ENCODE measurements around the gene SLC44A4.
"Not testable (repeated sequence)": the region's sequence is repeated elsewhere in the genome, so short reads cannot be mapped to it uniquely, and the experiment has no call there.

The SLC44A4 gene

GRCh38 chr6:31878222-31878621, 575 bp downstream of the SLC44A4 start:
- DNase-seq = no peak

DNA sequence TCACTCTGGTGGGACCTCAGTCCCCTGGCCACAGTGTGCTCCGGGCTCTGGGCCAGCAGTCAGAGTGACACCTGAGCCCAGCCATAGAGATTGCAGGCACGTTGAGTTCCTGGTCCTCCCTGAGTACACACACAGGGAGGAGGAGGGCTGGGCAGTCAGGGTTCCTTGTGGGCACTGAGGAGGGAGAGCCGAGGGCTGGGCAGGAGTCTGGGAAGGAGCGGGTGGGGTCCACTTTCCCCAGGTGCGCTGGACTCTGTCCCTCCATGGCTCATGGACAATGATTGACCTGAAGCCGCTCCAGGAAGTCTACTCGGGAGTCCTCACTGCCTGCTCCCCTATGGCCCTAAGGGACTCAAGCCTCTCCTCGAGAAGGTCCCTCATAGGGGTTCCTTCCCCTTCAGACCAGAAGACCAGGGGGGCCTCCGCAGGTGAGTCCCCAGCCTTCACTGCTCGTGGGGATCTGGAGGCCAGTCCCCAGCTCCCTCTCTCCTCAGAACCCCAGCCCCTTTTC, 1.1 kb downstream of the SLC44A4 start:
- no peak for DNase-seq

- no peak for DNase-seq
Observed at GRCh38 chr6:31877125-31877650, 1.6 kb downstream of the SLC44A4 start.

GRCh38 chr6:31876357-31876756, 2.4 kb downstream of the SLC44A4 start:
- no peak for DNase-seq

- no peak for DNase-seq
Observed at GRCh38 chr6:31875877-31876276, 2.9 kb downstream of the SLC44A4 start.

DNA sequence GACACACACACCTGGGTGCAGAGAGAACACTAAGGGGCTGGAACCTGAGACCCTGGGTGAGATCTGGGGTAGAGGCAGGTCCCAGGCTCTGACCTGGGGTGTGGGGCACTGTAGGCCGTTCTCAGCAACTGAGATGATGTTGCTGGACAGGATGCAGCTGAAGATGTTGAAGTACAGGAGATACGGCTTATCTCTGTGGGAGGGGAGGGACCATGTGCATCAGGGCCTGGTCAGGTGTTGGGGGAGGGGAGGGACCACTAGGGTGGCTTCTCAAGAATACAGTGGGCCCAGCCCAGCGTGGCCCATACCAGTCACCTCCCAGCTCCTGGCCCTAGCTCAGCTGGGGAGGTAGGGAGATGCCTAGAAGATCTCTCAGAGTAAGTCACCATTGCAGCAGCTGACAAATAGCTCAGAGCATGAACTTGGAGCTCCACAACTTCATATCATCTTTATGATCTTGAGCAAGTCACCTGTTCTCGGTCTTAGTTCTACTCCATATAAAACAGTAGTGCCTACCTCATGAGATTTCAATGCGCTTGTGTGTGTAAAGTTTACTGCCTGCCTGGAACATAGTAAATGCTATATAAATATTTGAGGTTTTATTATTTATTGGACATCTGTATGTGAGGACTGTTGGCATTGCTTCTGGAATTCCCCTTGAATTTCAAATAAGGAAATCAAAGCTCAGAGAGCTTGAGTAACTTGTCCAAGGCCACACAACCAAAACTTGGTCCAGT, 3.8 kb downstream of the SLC44A4 start:
- no peak for DNase-seq

DNA sequence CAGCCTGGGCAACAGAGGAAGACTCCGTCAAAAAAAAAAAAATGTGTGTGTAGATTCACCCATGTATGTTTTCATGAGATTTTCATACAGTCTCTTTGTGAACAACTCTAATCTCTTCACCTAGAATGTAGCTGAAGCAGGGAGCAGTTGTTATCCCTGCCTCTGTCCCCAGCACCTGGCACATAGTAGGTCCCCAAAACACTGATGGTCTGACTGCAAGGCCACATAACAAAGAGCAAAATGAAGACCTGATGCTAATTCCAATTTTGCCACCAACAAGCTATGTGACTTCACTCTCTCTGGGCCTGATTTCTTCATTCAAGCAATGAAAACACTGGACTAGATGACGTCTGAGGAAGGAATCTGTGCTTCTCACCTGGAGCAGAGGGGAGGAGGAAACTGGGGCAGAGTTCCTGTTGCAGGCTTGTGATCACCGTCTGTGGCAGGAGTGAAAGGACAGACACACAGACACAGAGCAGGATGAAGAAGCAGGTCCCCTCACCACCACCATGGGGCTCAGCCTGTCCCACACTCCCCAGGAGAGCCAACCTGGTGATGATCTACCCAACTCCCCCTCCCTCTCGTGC, 4.6 kb downstream of the SLC44A4 start:
- DNase-seq = no peak

- no peak for DNase-seq
Observed at GRCh38 chr6:31871046-31871659, 7.6 kb downstream of the SLC44A4 start.

DNA sequence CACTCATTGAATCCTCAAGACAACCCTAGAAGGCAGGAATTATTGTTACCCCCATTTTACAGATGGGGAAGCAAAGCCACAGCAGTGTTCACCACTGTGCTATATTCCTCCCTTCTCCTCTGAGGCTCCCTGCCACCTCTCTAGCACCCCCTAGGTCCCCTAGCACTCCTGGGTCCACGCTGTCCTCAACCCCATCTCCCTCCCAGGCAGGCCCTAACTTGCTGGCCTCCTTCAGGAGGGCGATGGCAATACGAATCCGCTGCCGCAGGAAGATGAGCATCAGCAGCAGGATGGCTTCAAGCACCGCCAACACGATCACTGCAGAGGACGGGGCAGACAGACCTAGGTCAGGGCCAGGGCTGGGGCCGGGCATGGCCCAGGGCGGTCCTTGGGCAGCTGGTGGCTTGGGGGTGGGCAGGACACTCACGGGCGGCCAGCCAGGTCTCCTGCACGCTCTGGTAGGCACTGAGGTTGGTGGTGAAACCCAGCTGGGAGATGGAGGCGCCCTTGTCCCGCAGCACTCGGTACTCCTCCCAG, 8.3 kb downstream of the SLC44A4 start:
- DNase-seq = no peak

GRCh38 chr6:31869343-31869742, 9.5 kb downstream of the SLC44A4 start:
- no peak for DNase-seq

GRCh38 chr6:31868658-31868971, 10.2 kb downstream of the SLC44A4 start:
- DNase-seq = not testable (repeated sequence)

- no peak for DNase-seq
Observed at GRCh38 chr6:31865205-31866118, 13.3 kb downstream of the SLC44A4 start.

GRCh38 chr6:31864818-31865204, 14.0 kb downstream of the SLC44A4 start:
- DNase-seq = no peak

- DNase-seq = not testable (repeated sequence)
Observed at GRCh38 chr6:31864123-31864562, 14.7 kb downstream of the SLC44A4 start.

GRCh38 chr6:31862344-31863235, 16.2 kb downstream of the SLC44A4 start, which contains the start of gene NEU1:
Gene NEU1 (minus strand): TSS chr6:31862821. CDS start chr6:31862776, 45 bp downstream.
- DNase-seq = peak; percentile 100

GRCh38 chr6:31861919-31862343, 16.9 kb downstream of the SLC44A4 start:
- no peak for DNase-seq

DNA sequence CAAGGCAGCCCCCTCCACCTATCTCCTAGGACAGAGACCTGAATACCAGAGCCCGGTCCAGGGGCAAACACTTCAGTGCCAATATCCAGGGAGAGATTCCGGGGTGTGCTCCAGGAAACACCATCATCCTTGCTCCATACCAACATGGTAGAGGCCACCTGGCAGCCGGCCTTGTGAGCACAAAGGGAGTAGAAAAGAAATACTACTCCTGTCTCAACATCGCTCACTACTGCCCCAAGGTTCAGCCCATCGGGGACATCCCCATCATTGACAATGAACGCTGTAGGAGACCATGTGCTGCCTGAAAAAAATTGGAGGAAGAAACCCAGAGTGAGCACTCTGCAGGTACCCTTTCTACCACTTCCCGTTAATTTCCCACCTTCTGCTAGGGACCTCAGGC, 17.6 kb downstream of the SLC44A4 start:
- DNase-seq = no peak

GRCh38 chr6:31860349-31860748, 18.4 kb downstream of the SLC44A4 start:
- no peak for DNase-seq

- DNase-seq = no peak
Observed at GRCh38 chr6:31859923-31860322, 18.9 kb downstream of the SLC44A4 start.

DNA sequence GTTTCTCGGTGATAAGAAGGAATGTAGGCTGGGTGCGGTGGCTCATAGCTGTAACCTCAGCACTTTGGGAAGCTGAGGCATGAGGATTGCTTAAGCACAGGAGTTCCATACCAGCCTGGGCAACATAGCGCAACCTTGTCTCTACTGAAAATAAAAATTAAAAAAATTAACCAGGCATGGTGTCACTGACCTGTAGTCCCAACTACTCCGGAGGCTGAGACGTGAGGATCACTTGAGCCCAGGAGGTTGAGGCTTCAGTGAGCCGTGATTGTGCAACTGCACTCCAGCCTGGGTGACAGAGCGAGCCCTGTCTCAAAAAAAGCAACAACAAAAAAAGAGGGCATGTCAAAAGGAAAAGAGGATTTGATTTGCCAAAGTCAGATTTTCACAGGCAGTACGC, 20.1 kb downstream of the SLC44A4 start:
- no peak for DNase-seq

GRCh38 chr6:31857774-31858173, 21.0 kb downstream of the SLC44A4 start:
- not testable (repeated sequence) for DNase-seq
